Right lobe of liver (tissue), 6 donors: ENCODE data around the gene KCNMA1. TPM values are rescaled to one million over a fixed set of nuclear protein-coding genes. Genes with fewer than 3 reads are reported as not detected.

Experiments used
- ATAC-seq, 4 donors: fragments of 200-7000 bp; cut with Tn5 transposase; one replicate each; pipeline ENCODE4 v1.9.1; 2020; ENCODE audit warnings: mild to moderate bottlenecking in 4 of 4, moderate library complexity in 4 of 4
- DNase-seq, 3 donors: peaks; one replicate each; pipeline ENCODE4 v3.0.0-alpha.2; 2020
- H3K27ac ChIP-seq, 3 donors: fragments of 200-600 bp; one replicate each; pipeline ENCODE4 v1.8.0; 2022
- H3K27me3 ChIP-seq, 2 donors: fragments of 200-600 bp; one replicate each; pipeline ENCODE4 v1.8.0; 2022
- H3K36me3 ChIP-seq, 4 donors: fragments of 200-600 bp; sonication (generic) in 1 of 4; one replicate each; pipeline versions ENCODE4 v1.5.1 to v1.8.0; 2017 to 2022; ENCODE audit warnings: control low read depth in 1 of 4
- H3K4me1 ChIP-seq, 4 donors: fragments of 200-600 bp; sonication (generic) in 1 of 4; one replicate each; pipeline versions ENCODE4 v1.5.1 to v1.8.0; 2017 to 2022; ENCODE audit warnings: control low read depth in 1 of 4
- H3K4me3 ChIP-seq, 3 donors: fragments of 200-600 bp; one replicate each; pipeline ENCODE4 v1.8.0; 2022
- H3K9me3 ChIP-seq, 4 donors: fragments of 200-600 bp; sonication (generic) in 1 of 4; one replicate each; pipeline versions ENCODE4 v1.5.1 to v1.8.0; 2017 to 2022; ENCODE audit warnings: control low read depth in 1 of 4
- POLR2A ChIP-seq: fragments of 450-650 bp; IDR thresholded peaks from one replicate; pipeline ENCODE4 v1.6.1; 2017; ENCODE audit warnings: antibody characterized with exemption, mild to moderate bottlenecking
- WGBS: methylation state at CpG from one replicate; pipeline ENCODE4 v1.1.6; 2018; ENCODE audit warnings: low coverage, low lambda C conversion rate; ENCODE audit not compliant: insufficient coverage; ENCODE audit errors: missing lambda C conversion rate; 5-methylcytosine and 5-hydroxymethylcytosine counted together
- intact Hi-C, 2 donors: fragments of 100-400 bp; cut with DNase I; formaldehyde crosslinking; loops; one replicate each; pipeline versions ENCODE4 v1.11.2 to v1.14.1; 2022
- total RNA-seq, 6 experiments: library from RNA; depleted of rRNA in 2 of 6; stranded (reverse); fragments of >200 nt in 2 of 6; fragmentation: NEBNext Ultra II Directional in 3 of 6; extraction: Animal tissue kit (Norgen Biotek cat#: 25700) in 3 of 6; gene quantifications; one replicate each; pipeline versions ENCODE4 v1.1.0 to v1.2.4, GENCODE V29; 2016 to 2023
- TF ChIP-seq, protein P1 (sequence below), 4 donors: fragments of 200-600 bp in 3 of 4; fragments of 450-650 bp in 1 of 4; IDR thresholded peaks; one replicate each; pipeline versions ENCODE4 v1.5.1 to v1.8.0; 2016 to 2022; ENCODE audit warnings: antibody characterized with exemption in 4 of 4, mild to moderate bottlenecking in 2 of 4
- donor health status: DM: no; HTN: yes; CAD: no.
- donor health status: DM: no; HTN: no; CAD: no.
- donor health status: DM: no; HTN: no; CAD: no.
- donor health status: DM: no; HTN: yes; CAD: no.
- donor health status: DM: no; HTN: yes; CAD: no.

Gene KCNMA1
- total RNA-seq, 6 experiments from 2014 or later: 5.7 to 48.0 (median 15.1) TPM

DNA sequence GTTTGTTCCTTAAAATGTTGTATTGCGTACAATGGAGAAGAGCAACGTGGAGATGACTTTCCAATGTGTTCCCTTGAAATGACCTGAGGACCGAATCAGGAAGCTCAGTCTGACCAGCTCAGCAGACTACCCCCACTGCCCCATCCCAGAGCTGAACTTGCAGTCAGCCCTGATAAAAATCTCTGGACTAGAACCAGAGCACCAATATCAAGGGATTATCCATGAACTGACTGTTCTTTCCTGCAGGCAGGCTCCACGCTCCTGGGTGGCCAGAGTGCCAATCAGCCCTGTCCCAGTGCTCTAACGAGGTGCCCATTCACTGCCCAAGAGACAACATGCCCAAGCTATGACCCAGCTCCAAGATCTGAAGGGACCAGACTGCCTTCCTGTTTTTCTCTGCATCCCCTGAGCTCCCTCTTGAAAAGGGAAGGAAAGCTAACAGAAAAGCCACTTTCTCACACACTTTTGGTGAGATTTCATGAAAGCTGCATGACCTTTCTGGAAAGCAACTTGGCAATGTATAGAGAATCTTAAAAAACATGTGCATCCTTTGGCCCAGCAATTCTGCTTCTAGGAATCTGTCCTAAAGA lies 130.2 kb downstream of the KCNMA1 start:
- H3K4me1 ChIP-seq: peaks cover 0 to 11% (median 0%) of the 10 kb centered on the region in 4 donors
- H3K9me3 ChIP-seq: no peaks in the 10 kb centered on the region
- no peak overlapping the region for H3K27ac ChIP-seq
- intact Hi-C loops: no loop called here
- ATAC-seq (peak; percentile 53 to 75 (median 58)), DNase-seq (peak in 1 of 3 donors; percentile 57)
- H3K4me3 ChIP-seq: no peak overlapping the region
- H3K27me3 ChIP-seq: no peaks in the 10 kb centered on the region
- TF ChIP-seq, protein P1, sequence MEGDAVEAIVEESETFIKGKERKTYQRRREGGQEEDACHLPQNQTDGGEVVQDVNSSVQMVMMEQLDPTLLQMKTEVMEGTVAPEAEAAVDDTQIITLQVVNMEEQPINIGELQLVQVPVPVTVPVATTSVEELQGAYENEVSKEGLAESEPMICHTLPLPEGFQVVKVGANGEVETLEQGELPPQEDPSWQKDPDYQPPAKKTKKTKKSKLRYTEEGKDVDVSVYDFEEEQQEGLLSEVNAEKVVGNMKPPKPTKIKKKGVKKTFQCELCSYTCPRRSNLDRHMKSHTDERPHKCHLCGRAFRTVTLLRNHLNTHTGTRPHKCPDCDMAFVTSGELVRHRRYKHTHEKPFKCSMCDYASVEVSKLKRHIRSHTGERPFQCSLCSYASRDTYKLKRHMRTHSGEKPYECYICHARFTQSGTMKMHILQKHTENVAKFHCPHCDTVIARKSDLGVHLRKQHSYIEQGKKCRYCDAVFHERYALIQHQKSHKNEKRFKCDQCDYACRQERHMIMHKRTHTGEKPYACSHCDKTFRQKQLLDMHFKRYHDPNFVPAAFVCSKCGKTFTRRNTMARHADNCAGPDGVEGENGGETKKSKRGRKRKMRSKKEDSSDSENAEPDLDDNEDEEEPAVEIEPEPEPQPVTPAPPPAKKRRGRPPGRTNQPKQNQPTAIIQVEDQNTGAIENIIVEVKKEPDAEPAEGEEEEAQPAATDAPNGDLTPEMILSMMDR (IDR thresholded peaks at IDR 0.05): no peak
- no peak for TF ChIP-seq POLR2A
- WGBS: 66% methylated on average over 3 of the region's 5 CpGs
- no peaks in the 10 kb centered on the region for H3K36me3 ChIP-seq

DNA sequence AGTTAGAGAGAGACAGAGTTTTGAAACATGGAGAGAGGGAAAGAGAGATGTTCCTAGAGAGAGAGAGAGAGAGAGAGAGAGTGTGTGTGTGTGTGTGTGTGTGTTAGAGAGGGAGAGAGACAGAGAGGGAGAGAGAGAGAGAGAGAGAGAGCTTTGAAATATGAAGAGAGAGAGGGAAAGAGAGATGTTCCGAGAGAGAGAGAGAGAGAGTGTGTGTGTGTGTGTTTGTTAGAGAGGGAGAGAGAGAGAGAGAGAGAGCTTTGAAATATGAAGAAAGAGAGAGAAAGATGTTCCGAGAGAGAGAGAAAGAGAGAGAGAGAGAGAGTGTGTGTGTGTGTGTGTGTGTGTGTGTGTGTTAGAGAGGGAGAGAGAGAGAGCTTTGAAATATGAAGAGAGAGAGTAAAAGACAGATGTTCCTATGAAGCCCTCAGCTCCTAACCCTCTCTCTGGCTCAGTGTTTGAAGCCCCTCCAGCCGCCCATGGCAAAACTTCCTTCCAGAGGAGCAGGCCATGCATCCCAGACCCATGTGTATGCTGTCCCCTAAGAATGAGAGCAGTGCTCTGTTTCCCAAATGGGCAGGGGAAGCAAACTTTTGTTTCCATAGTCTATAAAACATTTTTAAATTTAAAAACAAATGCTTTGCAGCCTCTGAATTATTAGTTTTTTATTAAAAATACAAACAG lies 130.9 kb downstream of the KCNMA1 start:
- intact Hi-C loops: no loop called here
- DNase-seq (no peak), ATAC-seq (peak in 1 of 4 donors; percentile 8)
- Histone ChIP-seq H3K36me3 (no peaks in the 10 kb centered on the region), H3K4me1 (peaks cover 0 to 11% (median 0%) of the 10 kb centered on the region in 4 donors), H3K4me3 (no peak overlapping the region), H3K27ac (no peak overlapping the region), H3K9me3 (no peaks in the 10 kb centered on the region), H3K27me3 (no peaks in the 10 kb centered on the region)
- 66% methylated on average over 3 of the region's 3 CpGs for WGBS
- TF ChIP-seq POLR2A: no peak
- TF ChIP-seq, protein P1 (IDR thresholded peaks at IDR 0.05): no peak

DNA sequence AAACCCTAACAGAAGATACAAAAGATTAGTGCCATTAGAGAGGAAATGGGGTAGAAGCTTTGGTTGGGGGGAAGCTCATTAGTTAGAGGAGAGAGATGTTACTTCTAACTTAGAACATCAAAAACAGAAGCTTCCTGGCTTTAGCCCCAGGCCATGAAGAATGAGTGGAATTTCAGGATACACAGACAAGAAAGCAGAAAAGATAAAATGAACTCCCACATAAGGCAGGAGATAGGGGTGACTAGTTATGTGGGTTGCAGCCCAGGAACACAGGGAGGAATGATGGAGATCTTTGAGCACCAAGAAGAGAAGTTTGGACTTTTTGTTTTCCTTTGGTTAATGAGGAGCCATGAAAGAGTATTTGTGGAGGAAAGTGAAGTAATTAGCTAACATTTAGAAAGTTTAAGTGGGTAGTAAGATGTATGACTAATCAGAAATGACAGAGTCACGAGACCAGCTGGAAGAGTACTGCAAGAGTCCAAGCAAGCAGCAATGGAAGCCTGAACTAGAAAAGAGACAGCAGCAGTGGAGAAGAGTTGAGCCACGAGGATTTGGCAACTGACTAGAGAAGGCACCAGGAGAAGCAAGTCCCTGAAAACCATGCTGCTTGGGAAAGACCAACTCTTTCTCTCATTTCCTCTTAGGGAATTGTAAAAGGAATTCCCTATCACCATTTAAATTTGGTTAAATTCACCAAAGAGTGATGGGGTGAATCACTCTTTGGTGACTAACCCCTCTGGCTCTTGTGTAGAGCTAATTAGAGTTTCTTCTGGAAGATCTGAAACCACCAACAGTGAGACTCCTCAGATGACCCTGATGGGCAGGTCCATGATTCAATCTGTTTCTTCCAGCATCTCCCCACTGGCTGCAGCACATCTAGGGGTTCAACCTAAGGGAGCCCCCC lies 131.9 kb downstream of the KCNMA1 start:
- H3K4me1 ChIP-seq: peaks cover 0 to 11% (median 0%) of the 10 kb centered on the region in 4 donors
- H3K36me3 ChIP-seq: no peaks in the 10 kb centered on the region
- no peaks in the 10 kb centered on the region for H3K9me3 ChIP-seq
- ATAC-seq (no peak), DNase-seq (no peak)
- no peaks in the 10 kb centered on the region for H3K27me3 ChIP-seq
- intact Hi-C loops: no loop called here
- WGBS: 70% methylated on average over 2 of the region's 2 CpGs
- no peak overlapping the region for H3K27ac ChIP-seq
- TF ChIP-seq, protein P1 (IDR thresholded peaks at IDR 0.05): no peak
- TF ChIP-seq POLR2A: no peak
- H3K4me3 ChIP-seq: no peak overlapping the region

DNA sequence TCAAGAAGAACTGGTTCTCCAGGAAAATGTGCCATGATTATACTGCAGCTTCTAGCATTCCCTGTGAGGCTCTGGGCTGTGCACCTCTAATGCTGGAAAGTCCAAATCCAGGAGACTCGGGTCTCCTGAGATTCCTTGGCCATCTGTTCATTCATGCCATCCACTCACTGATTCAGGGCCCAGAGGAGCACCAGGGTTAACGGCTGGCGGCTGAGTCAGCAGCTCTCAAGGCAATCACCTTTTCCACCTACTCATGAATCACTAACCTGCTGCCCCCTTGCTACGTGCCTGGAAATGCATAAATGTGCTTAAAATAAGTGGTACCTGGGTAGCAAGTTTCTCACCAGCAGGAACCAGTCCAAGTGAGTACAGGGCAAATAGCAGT lies 132.7 kb downstream of the KCNMA1 start:
- ATAC-seq (peak; percentile 55 to 85 (median 61)), DNase-seq (peak in 1 of 3 donors; percentile 61)
- intact Hi-C loops: no loop called here
- Histone ChIP-seq H3K9me3 (no peaks in the 10 kb centered on the region), H3K4me1 (peaks cover 0 to 11% (median under 1%) of the 10 kb centered on the region in 4 donors), H3K4me3 (no peak overlapping the region), H3K27me3 (no peaks in the 10 kb centered on the region), H3K36me3 (no peaks in the 10 kb centered on the region), H3K27ac (no peak overlapping the region)
- no peak for TF ChIP-seq POLR2A
- TF ChIP-seq, protein P1 (IDR thresholded peaks at IDR 0.05): peak in 2 of 4 donors; percentile 12 to 19
- 44% methylated on average over 4 of the region's 4 CpGs for WGBS
